Breast epithelium (tissue), 4 donors: Measurements from ENCODE around the gene HAL. TPM values are rescaled to one million over a fixed set of nuclear protein-coding genes. Genes with fewer than 3 reads are reported as not detected.
"Not testable (repeated sequence)": the region's sequence is repeated elsewhere in the genome, so short reads cannot be mapped to it uniquely, and the experiment has no call there.

Experiments
- DNase-seq, 2 donors: peaks; one replicate each; pipeline ENCODE4 v3.0.0-alpha.2; 2019; ENCODE audit warnings: low spot score in 2 of 2
- H3K27ac ChIP-seq, 2 donors: fragments of 200-600 bp; sonication (generic) in 1 of 2; one replicate each; pipeline ENCODE4 v1.5.1; 2016 to 2019; ENCODE audit warnings: mild to moderate bottlenecking in 1 of 2
- H3K27me3 ChIP-seq, 2 donors: fragments of 200-600 bp; sonication (generic) in 1 of 2; one replicate each; pipeline versions ENCODE4 v1.5.1 to v1.6.0; 2017 to 2019; ENCODE audit warnings: control low read depth in 1 of 2, mild to moderate bottlenecking in 1 of 2
- H3K36me3 ChIP-seq: fragments of 200-600 bp; one replicate; pipeline ENCODE4 v1.5.1; 2019
- H3K4me1 ChIP-seq, 2 donors: fragments of 200-600 bp; sonication (generic); one replicate each; pipeline ENCODE4 v1.5.1; 2016 to 2019; ENCODE audit warnings: control low read depth in 1 of 2
- H3K4me3 ChIP-seq, 3 donors: fragments of 200-600 bp; sonication (generic); 1 replicate in 2 of 3; 2 replicates in 1 of 3; pipeline ENCODE4 v1.5.1; 2016 to 2019; ENCODE audit warnings: mild to moderate bottlenecking in 3 of 3, moderate library complexity in 2 of 3
- H3K9me3 ChIP-seq, 2 donors: fragments of 200-600 bp; sonication (generic) in 1 of 2; one replicate each; pipeline ENCODE4 v1.5.1; 2016 to 2019; ENCODE audit warnings: control low read depth in 1 of 2
- CTCF ChIP-seq, 3 donors: fragments of 450-650 bp; IDR thresholded peaks; one replicate each; pipeline ENCODE4 v1.5.1; 2016 to 2017; ENCODE audit warnings: antibody characterized with exemption in 3 of 3, mild to moderate bottlenecking in 3 of 3, moderate library complexity in 3 of 3
- POLR2A ChIP-seq: fragments of 450-650 bp; IDR thresholded peaks from one replicate; pipeline ENCODE4 v1.6.1; 2016; ENCODE audit warnings: antibody characterized with exemption, mild to moderate bottlenecking, moderate library complexity
- POLR2AphosphoS5 ChIP-seq, 3 donors: sonication (generic); formaldehyde crosslinking; IDR thresholded peaks; one replicate each; pipeline ENCODE4 v1.6.1; 2017; ENCODE audit warnings: antibody characterized with exemption in 3 of 3
- intact Hi-C: fragments of 100-400 bp; cut with DNase I; formaldehyde crosslinking; loops from one replicate; pipeline ENCODE4 v1.15.1; 2023; ENCODE audit warnings: low total_unique reads
- total RNA-seq, 3 donors: library from RNA; depleted of rRNA; stranded (reverse); fragments of >200 nt; gene quantifications; one replicate each; pipeline ENCODE4 v1.1.0, GENCODE V29; 2016

Gene HAL
- total RNA-seq, 3 donors from 2014 or later, result 0.59 to 4.3 (median 0.98) TPM

GRCh38 chr12:95974358-95974757 is 21.8 kb downstream of the HAL start:
- no peak overlapping the region for H3K27ac ChIP-seq
- no peaks in the 10 kb centered on the region for H3K27me3 ChIP-seq
- TF ChIP-seq POLR2A (no peak), POLR2AphosphoS5 (IDR thresholded peaks at IDR 0.05) (no peak), CTCF (IDR thresholded peaks at IDR 0.05) (no peak)
- H3K9me3 ChIP-seq, result no peaks in the 10 kb centered on the region
- no peak for DNase-seq
- no peaks in the 10 kb centered on the region for H3K36me3 ChIP-seq
- intact Hi-C loops, result no loop called here
- no peak overlapping the region for H3K4me3 ChIP-seq
- no peaks in the 10 kb centered on the region for H3K4me1 ChIP-seq

GRCh38 chr12:95972832-95973456 is 23.2 kb downstream of the HAL start:
- no peak for DNase-seq
- no peaks in the 10 kb centered on the region for H3K4me1 ChIP-seq
- TF ChIP-seq POLR2AphosphoS5 (IDR thresholded peaks at IDR 0.05) (no peak), CTCF (IDR thresholded peaks at IDR 0.05) (no peak), POLR2A (no peak)
- no peaks in the 10 kb centered on the region for H3K27me3 ChIP-seq
- intact Hi-C loops, result no loop called here
- H3K4me3 ChIP-seq, result no peak overlapping the region
- H3K9me3 ChIP-seq, result no peaks in the 10 kb centered on the region
- no peak overlapping the region for H3K27ac ChIP-seq
- H3K36me3 ChIP-seq, result no peaks in the 10 kb centered on the region

- no peak for DNase-seq
- intact Hi-C loops, result loop anchor here (2.0 kb wide), 1 partner anchor 28 kb away; no protein-coding TSS in a partner anchor
- TF ChIP-seq POLR2A, result no peak
- no peak for TF ChIP-seq POLR2AphosphoS5 (IDR thresholded peaks at IDR 0.05)
- TF ChIP-seq CTCF (IDR thresholded peaks at IDR 0.05), result no peak
- no peak overlapping the region for H3K27ac ChIP-seq
- H3K36me3 ChIP-seq, result no peaks in the 10 kb centered on the region
- H3K4me1 ChIP-seq, result no peaks in the 10 kb centered on the region
- H3K27me3 ChIP-seq, result no peaks in the 10 kb centered on the region
- no peaks in the 10 kb centered on the region for H3K9me3 ChIP-seq
- H3K4me3 ChIP-seq, result no peak overlapping the region
These were observed 25.2 kb downstream of the HAL start for GRCh38 chr12:95970905-95971304.

GRCh38 chr12:95969116-95969515 is 27.0 kb downstream of the HAL start:
- DNase-seq, H3K27ac ChIP-seq, intact Hi-C loops, H3K27me3 ChIP-seq, H3K4me1 ChIP-seq, H3K4me3 ChIP-seq, H3K36me3 ChIP-seq, H3K9me3 ChIP-seq: not testable (repeated sequence)

- Histone ChIP-seq H3K4me3 (no peak overlapping the region), H3K36me3 (no peaks in the 10 kb centered on the region), H3K9me3 (no peaks in the 10 kb centered on the region), H3K27ac (no peak overlapping the region), H3K27me3 (no peaks in the 10 kb centered on the region), H3K4me1 (no peaks in the 10 kb centered on the region)
- TF ChIP-seq POLR2A, result no peak
- DNase-seq, result no peak
- intact Hi-C loops, result no loop called here
These were observed 28.8 kb downstream of the HAL start for GRCh38 chr12:95967301-95967700.

GRCh38 chr12:95966287-95966870 is 29.8 kb downstream of the HAL start:
- Histone ChIP-seq H3K36me3 (no peaks in the 10 kb centered on the region), H3K27ac (no peak overlapping the region), H3K4me3 (no peak overlapping the region), H3K4me1 (no peaks in the 10 kb centered on the region), H3K9me3 (no peaks in the 10 kb centered on the region), H3K27me3 (no peaks in the 10 kb centered on the region)
- no peak for DNase-seq
- TF ChIP-seq POLR2AphosphoS5 (IDR thresholded peaks at IDR 0.05) (no peak), POLR2A (no peak)
- intact Hi-C loops, result no loop called here
